Subcutaneous adipose tissue (tissue), 4 donors: Measurements from ENCODE around the gene CCR7. TPM values are rescaled to one million over a fixed set of nuclear protein-coding genes. Genes with fewer than 3 reads are reported as not detected.

Source experiments
- CTCF ChIP-seq: fragments of 450-650 bp; IDR thresholded peaks from one replicate; pipeline ENCODE4 v1.5.1; 2016; ENCODE audit warnings: low read depth, mild to moderate bottlenecking, control low read depth, antibody characterized with exemption, moderate library complexity
- total RNA-seq, 4 donors: library from RNA; depleted of rRNA; stranded (reverse); fragments of >200 nt; gene quantifications; one replicate each; pipeline ENCODE4 v1.1.0, GENCODE V29; 2016

The CCR7 gene
- total RNA-seq, 4 donors from 2014 or later: 0.22 to 1.9 (median 0.65) TPM; not detected in 1

- no peak for TF ChIP-seq CTCF
Observed at GRCh38 chr17:40608061-40608581, 42.8 kb upstream of the CCR7 start.

GRCh38 chr17:40607641-40608040 lies 42.4 kb upstream of the CCR7 start:
- TF ChIP-seq CTCF: no peak

GRCh38 chr17:40606548-40607353 lies 41.5 kb upstream of the CCR7 start:
- no peak for TF ChIP-seq CTCF

- TF ChIP-seq CTCF: no peak
Observed at GRCh38 chr17:40605306-40605705, 40.0 kb upstream of the CCR7 start.

GRCh38 chr17:40604327-40605080 lies 39.2 kb upstream of the CCR7 start:
- no peak for TF ChIP-seq CTCF

- no peak for TF ChIP-seq CTCF
Observed at GRCh38 chr17:40602445-40603443, 37.5 kb upstream of the CCR7 start.
